GM19240 (cell line): ENCODE data around the gene TFDP1.
"Not testable (repeated sequence)": the region's sequence is repeated elsewhere in the genome, so short reads cannot be mapped to it uniquely, and the experiment has no call there.

ENCODE experiments used
- DNase-seq: peaks from one replicate; pipeline ENCODE4 v3.0.0; 2011; ENCODE audit warnings: low spot score; ENCODE audit not compliant: insufficient read length

TFDP1 gene

GRCh38 chr13:113616991-113617749, 32.6 kb downstream of the TFDP1 start:
- no peak for DNase-seq

DNA sequence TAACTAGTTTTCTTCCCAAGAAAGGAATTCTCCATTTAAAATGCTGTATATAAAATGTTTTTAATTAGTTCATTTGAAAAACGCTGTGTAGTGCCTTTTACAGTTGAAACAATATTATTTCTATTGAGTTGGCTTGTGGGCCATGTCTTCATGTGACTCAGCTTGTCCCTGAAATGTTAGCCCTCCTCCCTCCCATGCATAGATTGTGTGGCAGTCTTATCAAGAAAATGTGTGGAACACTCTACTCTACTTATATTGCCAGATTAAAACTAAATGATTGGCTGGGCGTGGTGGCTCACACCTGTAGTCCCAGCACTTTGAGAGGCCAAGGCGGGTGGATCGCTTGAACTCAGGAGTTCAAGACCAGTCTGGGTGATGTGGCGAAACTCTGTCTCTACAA, 33.4 kb downstream of the TFDP1 start:
- no peak for DNase-seq

DNA sequence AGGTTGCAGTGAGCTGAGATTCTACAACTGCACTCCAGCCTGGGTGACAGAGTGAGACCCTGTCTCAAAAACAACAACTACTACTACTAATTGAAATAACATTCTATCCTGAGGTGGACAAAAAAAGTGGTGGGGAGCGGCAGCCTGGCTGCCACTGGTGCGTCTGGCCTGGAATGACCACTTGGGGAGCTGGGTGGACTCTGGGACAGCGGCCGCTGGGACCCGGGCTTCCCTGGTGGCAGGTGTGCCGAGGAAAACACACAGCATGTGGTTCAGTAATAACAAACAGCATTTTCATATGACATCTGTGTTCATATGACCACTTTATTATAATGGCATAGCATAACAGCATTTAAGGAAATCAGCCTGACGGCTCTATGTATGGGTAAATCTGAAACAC, 33.9 kb downstream of the TFDP1 start:
- DNase-seq, result no peak

- no peak for DNase-seq
These were observed 35.7 kb downstream of the TFDP1 start for GRCh38 chr13:113620036-113620796.

DNA sequence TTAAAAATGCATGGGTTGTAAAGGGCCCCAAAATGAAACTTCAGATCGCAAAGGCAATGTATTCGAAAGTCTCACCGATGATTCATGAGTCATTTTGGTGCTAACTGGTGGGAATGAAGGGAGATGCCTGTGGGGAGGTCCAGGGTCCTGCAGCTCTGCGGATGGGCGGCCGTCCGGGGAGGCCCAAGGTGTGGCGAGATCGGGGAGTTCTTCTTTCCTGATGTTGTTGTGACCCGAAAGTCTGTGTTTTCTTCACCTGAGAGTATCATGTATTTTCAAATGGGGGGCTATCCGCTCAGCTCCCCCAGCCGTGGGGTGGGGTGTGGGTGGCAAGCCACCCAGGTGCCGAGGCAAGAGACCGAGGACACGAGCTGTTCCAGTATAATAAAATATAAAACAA, 36.5 kb downstream of the TFDP1 start:
- no peak for DNase-seq

DNA sequence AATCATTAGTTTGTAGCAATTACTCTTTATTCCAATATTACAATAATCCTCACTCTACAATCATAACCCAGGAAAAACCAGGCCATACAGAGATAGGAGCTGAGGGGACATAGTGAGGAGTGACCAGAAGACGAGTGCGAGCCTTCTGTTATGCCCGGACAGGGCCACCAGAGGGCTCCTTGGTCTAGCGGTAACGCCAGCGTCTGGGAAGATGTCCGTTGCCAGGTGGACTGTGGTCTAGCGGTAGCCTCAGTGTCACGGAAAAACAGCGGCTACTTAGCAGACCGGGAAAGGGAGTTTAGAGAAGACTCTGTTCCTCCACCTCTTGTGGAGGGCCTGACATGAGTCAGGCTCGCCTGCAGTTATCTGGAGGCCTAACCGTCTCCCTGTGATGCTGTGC, 36.9 kb downstream of the TFDP1 start:
- DNase-seq, result not testable (repeated sequence)

GRCh38 chr13:113621986-113622550, 37.5 kb downstream of the TFDP1 start:
- not testable (repeated sequence) for DNase-seq

- DNase-seq, result no peak
These were observed 38.4 kb downstream of the TFDP1 start for GRCh38 chr13:113622791-113623490.

DNA sequence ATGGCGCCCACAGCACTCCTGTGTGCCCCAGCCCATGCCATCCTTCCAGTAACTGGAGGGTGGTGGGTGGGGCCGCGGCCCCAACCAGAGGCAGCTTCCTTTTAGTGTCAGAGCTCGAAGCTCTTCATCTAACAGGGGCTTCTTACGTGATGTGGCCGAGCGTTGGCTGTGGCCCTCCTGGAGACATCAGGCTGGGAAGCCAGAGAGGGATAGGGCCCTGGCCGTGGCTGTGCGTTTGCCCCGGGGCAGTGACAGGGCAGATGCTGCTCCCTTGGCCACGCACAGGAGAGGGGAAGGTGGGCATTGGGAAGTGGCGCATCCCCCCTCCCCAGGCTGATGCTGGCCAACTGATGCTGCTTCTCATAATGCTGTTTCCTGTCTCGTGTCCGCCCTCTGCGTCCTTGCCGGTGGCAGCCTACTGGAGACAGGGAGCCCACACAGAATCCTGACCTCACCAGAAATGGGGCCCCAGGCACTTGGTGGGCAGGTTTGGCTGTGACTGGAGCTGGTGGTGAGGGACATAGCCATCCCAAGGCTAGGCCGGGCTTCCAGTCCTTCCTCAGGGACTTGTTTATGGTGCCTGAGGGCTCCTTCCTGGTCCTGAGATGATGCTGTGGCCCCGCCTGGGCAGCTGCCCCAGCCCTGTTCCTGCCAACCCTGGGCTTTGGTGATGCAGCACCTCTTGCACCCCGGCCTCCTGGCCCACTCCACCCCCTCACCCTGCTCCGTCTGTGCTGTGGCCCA, 39.1 kb downstream of the TFDP1 start:
- DNase-seq, result no peak

DNA sequence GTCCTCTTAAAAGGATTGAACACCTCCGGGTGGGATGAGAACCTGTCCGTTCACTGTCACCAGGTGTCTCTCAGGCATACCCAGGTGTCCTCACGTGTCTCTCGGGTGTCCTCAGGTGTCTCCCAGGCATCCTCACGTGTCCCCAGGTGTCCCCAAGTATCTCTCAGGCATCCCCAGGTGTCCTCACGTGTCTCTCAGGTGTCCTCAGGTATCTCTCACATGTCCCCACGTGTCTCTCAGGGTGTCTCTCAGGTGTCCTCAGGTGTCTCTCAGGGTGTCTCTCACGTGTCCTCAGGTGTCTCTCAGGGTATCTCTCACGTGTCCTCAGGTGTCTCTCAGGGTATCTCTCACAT, 39.7 kb downstream of the TFDP1 start:
- DNase-seq, result no peak

DNA sequence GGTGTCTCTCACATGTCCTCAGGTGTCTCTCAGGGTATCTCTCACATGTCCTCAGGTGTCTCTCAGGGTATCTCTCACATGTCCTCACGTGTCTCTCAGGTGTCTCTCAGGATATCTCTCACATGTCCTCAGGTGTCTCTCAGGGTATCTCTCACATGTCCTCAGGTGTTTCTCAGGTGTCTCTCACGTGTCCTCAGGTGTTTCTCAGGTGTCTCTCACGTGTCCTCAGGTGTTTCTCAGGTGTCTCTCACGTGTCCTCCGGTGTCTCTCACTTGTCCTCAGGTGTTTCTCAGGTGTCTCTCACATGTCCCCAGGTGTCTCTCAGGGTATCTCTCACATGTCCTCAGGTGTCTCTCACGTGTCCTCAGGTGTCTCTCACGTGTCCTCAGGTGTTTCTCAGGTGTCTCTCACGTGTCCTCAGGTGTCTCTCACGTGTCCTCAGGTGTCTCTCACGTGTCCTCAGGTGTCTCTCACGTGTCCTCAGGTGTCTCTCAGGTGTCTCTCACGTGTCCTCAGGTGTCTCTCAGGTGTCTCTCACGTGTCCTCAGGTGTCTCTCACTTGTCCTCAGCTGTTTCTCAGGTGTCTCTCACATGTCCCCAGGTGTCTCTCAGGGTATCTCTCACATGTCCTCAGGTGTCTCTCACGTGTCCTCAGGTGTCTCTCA, 40.2 kb downstream of the TFDP1 start:
- not testable (repeated sequence) for DNase-seq

DNA sequence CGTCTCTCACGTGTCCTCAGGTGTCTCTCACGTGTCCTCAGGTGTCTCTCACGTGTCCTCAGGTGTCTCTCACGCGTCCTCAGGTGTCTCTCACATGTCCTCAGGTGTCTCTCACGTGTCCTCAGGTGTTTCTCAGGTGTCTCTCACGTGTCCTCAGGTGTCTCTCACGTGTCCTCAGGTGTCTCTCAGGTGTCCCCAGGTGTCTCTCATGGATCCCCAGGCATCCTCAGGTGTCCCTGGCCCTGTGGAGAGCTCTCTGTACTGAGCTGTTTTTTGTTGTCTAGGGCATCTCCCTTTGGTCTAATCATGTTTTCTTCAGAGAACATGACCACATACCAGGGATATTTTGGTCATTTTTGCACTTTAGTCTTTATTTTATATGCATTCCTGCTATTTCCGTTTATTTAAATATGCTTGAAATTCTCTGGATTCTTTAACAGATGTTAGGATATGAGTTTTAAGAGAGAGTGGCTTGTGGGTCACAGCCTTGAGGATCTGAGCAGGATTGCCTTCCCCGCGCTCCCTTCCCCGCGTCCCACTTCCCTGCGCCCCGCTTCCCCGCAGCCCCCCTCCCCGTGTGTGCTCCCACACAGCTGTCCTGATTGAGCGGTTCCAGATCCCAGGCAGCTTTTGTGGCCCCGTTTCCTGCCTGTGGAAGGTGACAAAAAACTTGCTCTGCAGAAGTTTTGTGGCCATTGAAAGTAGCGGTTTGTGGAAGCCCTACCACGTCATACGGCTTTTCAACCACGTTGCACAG, 41.6 kb downstream of the TFDP1 start:
- no peak for DNase-seq

- DNase-seq, result no peak
These were observed 42.6 kb downstream of the TFDP1 start for GRCh38 chr13:113627136-113627535.

- DNase-seq, result no peak
These were observed 44.0 kb downstream of the TFDP1 start for GRCh38 chr13:113628291-113629270.

DNA sequence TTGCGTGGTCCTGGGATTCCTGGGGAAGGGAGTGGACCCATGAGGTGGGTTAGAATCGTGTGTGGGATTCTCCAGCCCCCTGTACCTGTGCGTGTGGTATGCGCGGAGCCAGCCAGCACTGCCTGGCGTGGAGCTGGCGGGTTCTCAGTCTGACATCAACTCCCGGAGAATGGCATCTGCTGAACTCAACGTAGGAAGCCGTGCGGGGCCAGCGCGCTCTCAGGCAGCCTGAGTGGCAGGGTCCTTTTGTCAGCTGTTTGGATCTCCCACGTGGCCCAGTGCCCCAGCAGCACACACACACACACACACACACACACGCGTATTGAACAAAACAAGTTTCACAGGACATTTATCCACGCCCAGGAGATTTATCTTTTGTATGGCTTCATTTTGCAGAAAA, 45.3 kb downstream of the TFDP1 start:
- no peak for DNase-seq

DNA sequence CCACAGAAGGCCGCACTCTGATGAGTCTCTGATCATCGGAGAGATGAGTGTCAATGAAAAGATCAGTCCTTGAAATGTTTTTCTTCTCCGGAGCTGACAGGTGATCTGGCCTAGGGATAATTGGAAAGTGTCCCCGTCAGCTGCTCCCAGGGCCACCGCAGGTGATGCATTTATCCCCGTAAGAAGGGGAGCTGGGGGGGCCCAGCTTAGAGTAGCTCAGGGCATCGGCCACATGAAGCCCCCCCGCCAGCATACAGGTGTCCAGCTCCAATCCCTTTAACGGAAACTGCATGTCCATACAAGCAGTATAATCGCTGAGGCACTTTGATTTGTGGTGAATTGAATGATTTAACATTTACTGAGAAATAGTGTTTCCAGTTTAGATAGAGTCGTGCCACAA, 45.7 kb downstream of the TFDP1 start:
- no peak for DNase-seq

DNA sequence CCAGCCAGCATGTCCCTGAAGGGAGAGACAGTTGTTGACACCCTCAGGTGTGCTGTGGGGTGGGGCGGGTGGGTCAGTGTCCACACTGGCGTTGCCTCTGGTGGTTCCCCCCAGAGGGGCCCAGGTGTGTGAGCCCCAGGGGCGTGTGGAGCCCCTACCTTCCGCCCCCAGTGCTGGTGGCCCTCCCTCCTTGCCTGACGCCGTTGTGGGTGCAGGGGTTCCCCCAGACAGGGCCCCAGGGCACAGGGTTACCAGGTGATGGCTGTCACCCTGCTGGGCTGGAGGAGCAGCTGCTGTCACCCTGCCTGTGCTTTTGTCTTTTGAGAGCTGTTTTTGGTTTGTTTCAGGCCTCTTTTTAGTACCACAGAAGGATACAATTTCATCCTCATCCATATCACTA, 46.3 kb downstream of the TFDP1 start:
- no peak for DNase-seq

DNA sequence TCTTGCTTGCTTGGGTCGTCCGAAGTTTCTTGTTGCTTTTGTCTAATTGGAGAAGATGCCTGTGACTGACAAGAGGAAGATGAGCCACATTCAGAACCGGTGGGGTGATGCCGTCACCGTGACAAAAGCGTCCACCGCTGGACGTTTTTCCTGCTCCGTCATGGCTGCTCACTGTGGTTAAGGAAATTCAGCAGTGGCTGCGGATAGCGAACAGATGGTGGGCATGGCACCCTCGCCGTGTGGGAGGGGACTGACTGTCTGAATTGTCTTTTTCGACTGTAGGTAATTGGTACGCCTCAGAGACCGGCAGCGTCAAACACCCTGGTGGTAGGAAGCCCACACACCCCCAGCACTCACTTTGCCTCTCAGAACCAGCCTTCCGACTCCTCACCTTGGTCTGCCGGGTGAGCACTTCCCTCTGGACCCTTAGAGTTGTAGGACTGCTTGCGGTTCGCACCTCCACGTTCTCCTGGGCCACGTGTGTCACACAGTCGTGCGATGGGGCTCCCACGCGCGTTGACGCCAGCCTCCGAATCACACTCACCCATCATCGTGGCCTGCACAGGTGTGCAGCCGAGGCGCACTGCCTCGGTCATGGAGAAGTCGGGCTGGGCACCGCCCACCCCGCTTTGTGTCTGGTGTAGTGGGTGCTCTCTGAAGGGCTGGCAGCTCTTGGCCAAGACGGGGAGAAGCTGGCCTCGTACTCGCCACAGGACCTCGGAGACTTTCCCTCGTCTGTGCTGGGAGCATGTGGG, 47.0 kb downstream of the TFDP1 start:
- no peak for DNase-seq
